ENCODE measurements around the gene SLC45A2. TPM values are rescaled to one million over a fixed set of nuclear protein-coding genes. Genes with fewer than 3 reads are reported as not detected.

The SLC45A2 gene
- total and polyA plus RNA-seq, 8 donors, result 0.08 to 0.26 (median 0.19) TPM; not detected in 4

DNA sequence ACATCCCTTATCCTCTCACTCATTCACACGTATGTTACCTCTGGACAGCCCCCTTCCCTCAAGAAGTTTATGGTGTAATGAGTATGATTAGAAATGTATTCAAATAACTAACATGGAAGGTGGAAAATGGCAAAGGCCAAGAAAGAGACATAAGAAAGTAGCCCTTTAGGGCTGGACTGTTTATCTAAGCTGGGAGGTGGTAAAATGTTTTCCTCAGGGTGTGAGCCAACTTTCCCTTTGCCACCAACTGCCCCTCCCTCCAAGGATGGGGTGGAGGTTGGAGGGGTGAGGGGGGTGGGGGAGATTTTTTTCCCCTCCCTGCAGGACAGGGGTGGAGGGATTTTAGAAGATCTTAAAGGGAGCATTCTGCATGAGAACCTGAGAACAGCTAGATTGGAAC, 8.2 kb downstream of the SLC45A2 start:
- Histone ChIP-seq H3K4me1 (peaks cover 0 to 3% (median 0%) of the 10 kb centered on the region in 3 donors), H3K36me3 (no peaks in the 10 kb centered on the region), H3K9me3 (no peaks in the 10 kb centered on the region), H3K27me3 (no peaks in the 10 kb centered on the region), H3K27ac (no peak overlapping the region), H3K4me3 (no peak overlapping the region)
- DNase-seq, result no peak
- TF ChIP-seq, protein P1, sequence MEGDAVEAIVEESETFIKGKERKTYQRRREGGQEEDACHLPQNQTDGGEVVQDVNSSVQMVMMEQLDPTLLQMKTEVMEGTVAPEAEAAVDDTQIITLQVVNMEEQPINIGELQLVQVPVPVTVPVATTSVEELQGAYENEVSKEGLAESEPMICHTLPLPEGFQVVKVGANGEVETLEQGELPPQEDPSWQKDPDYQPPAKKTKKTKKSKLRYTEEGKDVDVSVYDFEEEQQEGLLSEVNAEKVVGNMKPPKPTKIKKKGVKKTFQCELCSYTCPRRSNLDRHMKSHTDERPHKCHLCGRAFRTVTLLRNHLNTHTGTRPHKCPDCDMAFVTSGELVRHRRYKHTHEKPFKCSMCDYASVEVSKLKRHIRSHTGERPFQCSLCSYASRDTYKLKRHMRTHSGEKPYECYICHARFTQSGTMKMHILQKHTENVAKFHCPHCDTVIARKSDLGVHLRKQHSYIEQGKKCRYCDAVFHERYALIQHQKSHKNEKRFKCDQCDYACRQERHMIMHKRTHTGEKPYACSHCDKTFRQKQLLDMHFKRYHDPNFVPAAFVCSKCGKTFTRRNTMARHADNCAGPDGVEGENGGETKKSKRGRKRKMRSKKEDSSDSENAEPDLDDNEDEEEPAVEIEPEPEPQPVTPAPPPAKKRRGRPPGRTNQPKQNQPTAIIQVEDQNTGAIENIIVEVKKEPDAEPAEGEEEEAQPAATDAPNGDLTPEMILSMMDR (IDR thresholded peaks at IDR 0.05), result no peak
- no peak for ATAC-seq
- FAIRE-seq, result no peak
- WGBS, 2 donors, result 84 to 86% methylated on average over 1 of the region's 1 CpG
- intact Hi-C loops (cut with DNase I), result no loop called here

DNA sequence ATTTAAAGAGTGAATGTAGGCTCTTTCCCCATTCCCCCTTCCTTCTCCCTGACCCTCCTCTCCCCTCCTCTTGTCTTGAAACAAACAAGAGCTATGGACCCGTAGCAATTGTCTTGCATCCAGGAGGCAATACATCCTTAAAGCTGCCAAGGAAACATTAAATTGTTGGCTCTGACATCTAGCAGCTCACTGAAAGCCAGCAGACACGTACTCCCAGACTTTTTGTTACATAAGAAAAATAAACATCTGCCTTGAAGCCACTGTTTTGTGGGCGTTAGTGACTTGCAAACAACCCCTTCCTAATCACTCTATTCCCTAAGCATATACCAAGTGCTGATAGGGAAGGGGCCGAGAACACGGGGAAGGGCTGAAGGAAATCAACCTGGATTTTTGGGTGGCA, 8.6 kb downstream of the SLC45A2 start:
- TF ChIP-seq, protein P1 (IDR thresholded peaks at IDR 0.05), result no peak
- no peaks in the 10 kb centered on the region for H3K27me3 ChIP-seq
- DNase-seq (no peak), ATAC-seq (peak in 1 of 4 donors; percentile 18), FAIRE-seq (no peak)
- 38 to 46% methylated on average over 5 of the region's 5 CpGs for WGBS, 2 donors
- H3K4me3 ChIP-seq, result no peak overlapping the region
- no peaks in the 10 kb centered on the region for H3K9me3 ChIP-seq
- peaks cover 0 to 3% (median 0%) of the 10 kb centered on the region in 3 donors for H3K4me1 ChIP-seq
- intact Hi-C loops (cut with DNase I), result no loop called here
- H3K27ac ChIP-seq, result no peak overlapping the region
- no peaks in the 10 kb centered on the region for H3K36me3 ChIP-seq

DNA sequence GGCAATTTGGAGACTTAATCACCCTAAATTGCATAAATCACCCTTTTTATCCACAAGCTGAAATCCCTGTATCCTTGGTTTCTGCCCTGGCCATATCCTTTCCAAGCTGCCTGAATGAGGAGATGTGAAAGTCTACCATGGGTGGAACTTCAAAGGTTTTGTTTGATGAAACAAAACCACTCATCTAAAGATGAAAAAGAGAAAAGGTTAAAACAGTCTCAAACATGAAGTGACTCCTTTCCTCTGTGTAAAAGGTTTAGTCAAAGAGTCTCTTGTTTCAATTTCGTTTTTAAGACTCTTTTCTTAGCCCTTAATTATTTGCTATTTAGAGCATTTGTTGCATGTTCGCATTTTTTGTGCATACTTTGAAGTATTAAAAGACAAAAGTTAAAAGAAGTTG, 11.2 kb downstream of the SLC45A2 start:
- 58 to 65% methylated on average over 2 of the region's 2 CpGs for WGBS, 2 donors
- intact Hi-C loops (cut with DNase I), result no loop called here

DNA sequence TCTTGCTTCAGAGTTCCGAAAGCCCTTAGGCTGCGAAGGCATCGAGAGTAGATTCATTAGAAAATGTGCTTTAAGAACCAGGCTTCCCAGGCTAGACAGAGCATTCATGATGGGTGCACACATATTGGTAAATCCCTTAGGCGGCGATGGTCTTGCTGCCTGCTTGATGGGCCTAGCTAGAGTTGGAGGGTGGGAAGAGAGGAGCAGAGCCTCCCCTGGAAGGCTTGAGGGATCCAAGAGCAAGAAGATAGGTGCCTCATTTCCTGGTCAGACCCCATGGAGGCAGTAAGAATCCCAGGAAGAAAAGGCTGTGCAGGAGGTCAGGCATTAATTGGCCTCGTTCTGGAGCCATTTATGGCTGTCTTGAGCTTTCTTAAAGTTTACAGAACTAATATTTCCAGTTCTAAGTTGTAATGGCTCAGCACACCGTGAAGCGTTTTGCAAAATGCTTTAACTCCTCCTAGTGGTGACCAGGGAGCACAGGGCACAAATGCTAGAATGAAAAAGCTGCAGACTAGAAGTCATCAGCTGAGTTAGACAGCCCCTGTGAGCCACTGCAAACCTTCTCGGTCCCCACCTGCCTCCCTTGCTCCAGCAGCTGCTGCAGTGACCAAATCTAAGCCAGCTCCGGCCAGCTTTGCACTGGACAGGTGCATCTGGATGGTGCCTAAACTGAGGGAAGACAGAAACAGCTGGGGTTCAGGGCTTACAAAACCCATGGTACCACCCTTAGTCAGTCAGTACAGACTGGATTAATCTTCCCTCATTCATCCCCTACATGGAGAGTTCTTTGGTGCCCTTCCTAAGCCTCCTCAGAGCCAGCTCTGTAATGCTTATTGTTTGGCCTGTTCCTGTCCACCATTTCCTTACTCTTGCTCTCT, 14.7 kb downstream of the SLC45A2 start:
- no peaks in the 10 kb centered on the region for H3K9me3 ChIP-seq
- intact Hi-C loops (cut with DNase I), result loop anchor here in 1 of 3 donors (10.0 kb wide), 1 partner anchor 535 kb away; no protein-coding TSS in a partner anchor
- no peaks in the 10 kb centered on the region for H3K27me3 ChIP-seq
- peak; percentile 68 to 92 (median 89) for ATAC-seq
- no peak for FAIRE-seq
- H3K27ac ChIP-seq, result no peak overlapping the region
- H3K4me1 ChIP-seq, result no peaks in the 10 kb centered on the region
- 48% methylated on average over 10 of the region's 10 CpGs for WGBS, 2 donors
- peak in 3 of 6 donors; percentile 6 to 49 (median 21) for DNase-seq
- TF ChIP-seq, protein P1 (IDR thresholded peaks at IDR 0.05), result peak; percentile 19 to 61 (median 40)
- no peak overlapping the region for H3K4me3 ChIP-seq
- H3K36me3 ChIP-seq, result no peaks in the 10 kb centered on the region

More for the DNA sequence above, 11.2 kb downstream of the SLC45A2 start:
- ATAC-seq, result no peak
- Histone ChIP-seq H3K27ac (no peak overlapping the region), H3K36me3 (no peaks in the 10 kb centered on the region), H3K4me3 (no peak overlapping the region), H3K27me3 (no peaks in the 10 kb centered on the region), H3K9me3 (no peaks in the 10 kb centered on the region), H3K4me1 (no peaks in the 10 kb centered on the region)
- no peak for FAIRE-seq
- TF ChIP-seq, protein P1 (IDR thresholded peaks at IDR 0.05), result no peak
- no peak for DNase-seq
